Sigmoid colon (tissue), 4 donors: Measurements from ENCODE around the gene JAKMIP1.

Experiments used
- CTCF ChIP-seq, 4 experiments: fragments of 450-650 bp in 3 of 4; fragments of 200-600 bp in 1 of 4; IDR thresholded peaks; one replicate each; pipeline ENCODE4 v1.5.1; 2016 to 2019; ENCODE audit warnings: antibody characterized with exemption in 4 of 4, mild to moderate bottlenecking in 3 of 4, moderate library complexity in 2 of 4
- EP300 ChIP-seq, 4 donors: sonication (generic); formaldehyde crosslinking; IDR thresholded peaks; one replicate each; pipeline ENCODE4 v1.6.1; 2017; ENCODE audit warnings: antibody characterized with exemption in 4 of 4
- POLR2A ChIP-seq, 2 donors: fragments of 450-650 bp; IDR thresholded peaks; one replicate each; pipeline ENCODE4 v1.6.1; 2016; ENCODE audit warnings: antibody characterized with exemption in 2 of 2, mild to moderate bottlenecking in 2 of 2, moderate library complexity in 2 of 2

GRCh38 chr4:6189511-6189910, 10.8 kb downstream of the JAKMIP1 start:
- TF ChIP-seq CTCF (IDR thresholded peaks at IDR 0.05): no peak
- no peak for TF ChIP-seq POLR2A (IDR thresholded peaks at IDR 0.05)
- TF ChIP-seq EP300 (IDR thresholded peaks at IDR 0.05): no peak
